SK-N-SH (cell line): Measurements from ENCODE around the gene TSTD1.

Experiments
- CHD2 ChIP-seq: fragments of 150-350 bp; IDR thresholded peaks from 2 replicates; pipeline ENCODE4 v1.6.1; 2018; ENCODE audit warnings: low read length; ENCODE audit not compliant: partially characterized antibody
- CTCF ChIP-seq: fragments of 200-600 bp; sonication (generic); IDR thresholded peaks from 2 replicates; pipeline ENCODE4 v1.6.1; 2017; ENCODE audit warnings: antibody characterized with exemption, mild to moderate bottlenecking, moderate library complexity
- TEAD4 ChIP-seq: IDR thresholded peaks from 2 replicates; pipeline ENCODE4 v1.4.0; 2012; ENCODE audit warnings: mild to moderate bottlenecking, borderline replicate concordance; ENCODE audit not compliant: insufficient read depth

- TF ChIP-seq CTCF (no peak), CHD2 (no peak), TEAD4 (no peak)
Observed at GRCh38 chr1:161039546-161039945, 782 bp upstream of the TSTD1 start.
